ENCODE data around the gene LIAS.

The LIAS gene

GRCh38 chr4:39527296-39528060, 68.6 kb downstream of the LIAS start, which contains the start of gene UGDH:
UGDH (minus strand) TSS chr4:39527439; CDS start chr4:39521512, 5,927 bp downstream.
- peak; percentile 72 to 99 (median 94) for DNase-seq

DNA sequence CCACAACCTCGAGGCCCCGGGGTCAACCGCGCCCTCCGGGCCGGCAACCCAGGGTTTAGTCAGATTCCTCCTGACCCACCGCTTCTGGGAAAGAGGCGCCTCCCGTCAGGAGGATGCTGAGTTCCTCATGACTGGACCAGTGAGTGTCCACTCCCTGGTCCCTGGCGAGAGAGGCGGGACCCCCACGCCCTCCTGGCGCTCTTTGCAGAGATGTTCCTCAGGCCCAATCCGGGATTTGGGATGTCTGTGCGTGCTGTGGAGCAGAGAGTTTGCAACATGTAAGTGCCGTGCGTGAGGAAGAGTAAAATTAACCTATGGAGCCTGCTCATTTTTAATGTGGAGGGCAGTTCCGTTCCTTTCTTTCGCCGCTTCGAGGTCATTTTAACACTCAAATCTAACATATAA, 69.2 kb downstream of the LIAS start:
- DNase-seq: peak in 6 of 56 donors; percentile 45 to 78 (median 60)
